HG03469 (cell line): ENCODE data around the gene MAPK8.

Experiments used
- ATAC-seq: cut with Tn5 transposase; IDR thresholded peaks from one replicate; pipeline ENCODE4 v1.9.1; 2021; ENCODE audit warnings: mild to moderate bottlenecking, moderate library complexity, moderate number of reproducible peaks; ENCODE audit not compliant: unreplicated experiment

The MAPK8 gene

DNA sequence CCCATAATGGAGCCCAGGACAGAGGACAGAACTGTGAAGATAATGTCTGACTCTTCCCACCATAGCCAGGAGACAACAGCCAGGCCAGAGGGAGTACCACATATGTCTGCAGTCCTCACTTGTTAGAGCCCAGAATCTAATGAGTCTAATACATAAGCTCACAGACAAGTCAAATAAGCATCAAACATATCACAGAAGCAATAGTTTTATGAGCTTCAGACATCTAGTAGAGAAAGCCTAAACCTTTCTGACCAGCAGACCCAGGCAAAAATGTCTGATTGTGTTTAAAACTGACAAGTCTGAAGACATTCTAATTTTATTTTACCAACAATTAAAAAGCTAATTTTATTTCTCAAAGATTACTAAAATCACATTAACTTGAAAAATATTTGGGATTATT is 75.5 kb downstream of the MAPK8 start:
- ATAC-seq = no peak

DNA sequence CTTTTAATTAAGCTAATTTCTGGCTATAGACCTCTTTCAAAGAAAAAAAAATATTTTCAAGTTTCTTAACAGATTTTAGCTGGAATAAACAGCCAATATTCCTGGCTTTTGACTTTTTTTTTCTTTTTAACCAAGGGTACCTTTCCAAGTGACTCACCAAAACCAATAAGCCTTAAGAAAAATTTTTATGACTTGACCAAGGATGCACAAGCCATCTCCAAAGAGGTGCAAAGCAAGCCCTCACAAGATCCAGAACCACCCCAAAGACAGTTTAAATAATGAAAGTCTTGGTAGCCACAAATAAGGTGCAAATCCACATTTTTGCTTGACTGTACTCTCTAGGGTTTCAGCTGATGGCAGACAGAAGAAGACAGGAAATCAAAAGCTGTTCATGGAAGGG is 76.5 kb downstream of the MAPK8 start:
- no peak for ATAC-seq

DNA sequence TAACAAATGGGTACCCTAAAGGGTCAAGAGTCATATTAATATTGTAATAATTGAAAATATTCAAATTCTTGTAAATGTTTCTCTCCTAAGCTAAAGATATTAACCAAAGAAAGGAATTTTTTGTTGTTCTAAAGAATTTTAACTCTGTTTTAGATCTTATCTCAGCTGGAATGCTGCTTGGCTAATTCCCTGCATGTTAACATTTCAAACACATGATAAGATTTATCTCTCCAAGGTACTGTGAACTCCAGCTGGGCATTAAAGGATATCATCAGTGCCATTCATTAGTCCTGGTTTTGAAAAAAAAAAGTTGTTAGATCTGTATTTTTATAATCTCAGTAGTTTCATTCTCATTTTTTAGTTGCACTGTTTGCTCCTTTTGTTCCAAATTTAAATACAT is 76.9 kb downstream of the MAPK8 start:
- ATAC-seq = no peak

DNA sequence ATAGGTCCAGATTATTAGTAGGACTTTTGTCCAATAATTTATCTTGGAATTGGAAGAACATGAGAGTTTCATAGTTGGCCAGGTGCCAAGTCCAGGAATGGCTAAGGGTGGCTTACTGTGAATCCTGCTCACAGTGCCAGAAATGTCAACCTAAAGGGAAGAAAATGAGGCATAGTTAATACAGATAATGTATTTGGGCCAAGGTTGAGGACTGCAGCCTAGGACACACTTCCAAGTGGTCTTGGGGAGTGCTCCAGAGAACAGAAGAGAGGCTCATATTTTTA is 78.2 kb downstream of the MAPK8 start:
- ATAC-seq = no peak

DNA sequence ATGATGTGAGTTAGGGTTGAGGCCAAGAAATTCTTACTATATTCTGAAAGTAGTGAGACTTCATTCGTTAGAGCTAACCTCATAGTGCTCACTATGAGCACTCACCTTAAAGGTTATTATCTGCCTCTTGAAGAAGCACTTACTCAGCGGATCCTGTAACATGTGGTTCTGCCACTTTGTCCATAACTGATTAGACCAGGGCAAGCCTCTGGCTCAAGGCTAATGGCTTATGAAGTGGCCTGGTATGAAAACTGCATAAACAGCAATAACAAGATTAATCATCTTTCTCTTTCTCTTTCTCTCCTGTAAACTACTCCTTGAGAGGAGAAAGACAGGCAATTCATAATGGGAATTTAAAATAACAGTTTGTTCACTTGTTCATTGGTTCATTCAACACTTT is 82.8 kb downstream of the MAPK8 start:
- no peak for ATAC-seq

DNA sequence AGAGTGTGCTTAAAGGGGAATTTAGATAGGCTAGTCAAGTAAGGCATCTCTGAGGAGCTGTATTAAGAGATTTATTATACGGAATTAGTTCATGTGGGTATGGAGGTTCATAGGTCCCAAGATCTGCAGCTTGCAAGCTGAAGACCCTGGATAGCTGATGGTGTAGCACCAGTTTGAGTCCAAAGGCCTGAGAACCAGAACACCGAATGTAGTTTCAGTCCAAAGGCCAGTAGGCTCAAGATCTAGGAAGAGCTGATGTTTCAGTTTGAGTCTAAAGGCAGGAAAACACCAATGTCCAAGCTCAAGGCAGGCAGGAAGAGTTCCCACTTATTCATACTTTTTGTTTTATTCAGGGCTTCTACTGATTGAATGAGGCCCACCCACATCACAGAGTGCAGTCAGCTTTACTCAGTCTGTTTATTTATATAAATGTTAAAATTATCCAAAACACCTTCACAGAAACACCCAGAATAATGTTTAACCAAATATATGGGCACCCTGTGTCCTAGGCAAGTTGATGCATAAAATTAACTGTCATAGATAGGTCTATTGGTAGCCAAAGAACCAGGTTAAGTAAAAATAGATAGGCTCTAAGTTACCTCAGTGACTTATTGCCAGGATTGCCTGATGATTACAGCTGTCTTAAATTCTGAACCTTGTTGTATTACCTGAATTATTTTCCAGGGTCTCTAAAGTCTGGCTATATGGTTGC is 83.5 kb downstream of the MAPK8 start:
- ATAC-seq = no peak

DNA sequence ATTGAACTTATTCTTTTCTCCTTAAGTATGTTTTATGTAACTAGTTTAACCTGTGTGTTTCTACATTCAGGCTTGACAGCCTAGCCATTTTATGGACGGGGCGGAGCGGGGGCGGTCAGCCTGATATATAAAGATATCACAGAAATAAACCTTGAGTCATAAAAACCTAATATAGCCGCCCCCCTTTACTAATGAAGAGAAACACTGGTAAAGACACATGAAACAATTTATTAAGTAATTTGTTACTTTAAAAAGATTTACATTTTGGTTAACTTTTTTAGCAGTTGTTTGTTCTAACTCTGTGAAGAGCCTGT is 84.0 kb downstream of the MAPK8 start:
- ATAC-seq = no peak

DNA sequence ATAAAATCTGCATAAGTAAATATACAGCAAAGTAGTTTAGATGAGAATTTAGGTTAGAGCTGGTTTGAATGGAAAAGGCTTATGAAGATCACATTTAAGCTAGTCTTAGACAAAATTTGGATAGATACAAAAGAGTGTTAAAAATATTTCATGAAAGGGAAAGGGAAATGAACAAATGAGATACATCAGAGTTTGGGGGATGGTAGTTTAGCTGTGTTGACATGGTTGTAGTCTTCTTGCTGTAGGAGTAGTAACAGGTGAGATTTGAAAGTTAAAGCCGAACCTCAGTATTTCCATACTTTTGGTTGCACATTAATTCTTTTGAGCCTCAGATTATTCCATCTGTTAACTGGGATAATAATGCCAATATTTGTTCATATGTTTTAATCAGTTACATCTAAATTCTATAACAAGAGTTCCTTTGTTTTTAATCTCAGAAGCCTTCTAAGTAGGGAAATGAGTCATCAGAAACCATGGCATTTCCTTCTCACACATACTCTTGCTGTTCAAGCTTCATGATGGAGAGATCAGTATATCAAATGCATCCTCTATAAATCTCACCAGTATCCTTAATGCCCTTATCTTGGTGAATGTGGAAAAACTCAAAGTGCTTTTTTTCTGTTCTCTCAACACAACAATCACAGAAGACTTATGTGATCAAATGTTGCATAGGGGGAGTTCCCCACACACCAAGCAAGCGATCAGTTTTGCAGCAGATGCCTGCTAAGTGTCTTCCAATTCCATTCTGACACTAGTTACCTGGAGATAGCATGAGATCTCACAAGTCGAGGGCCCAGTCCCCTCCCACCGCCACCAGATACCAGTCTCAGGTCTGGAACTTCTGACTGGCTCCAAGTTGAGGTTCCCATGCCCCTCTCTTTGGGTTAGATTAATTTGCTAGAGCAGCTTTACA is 84.7 kb downstream of the MAPK8 start:
- ATAC-seq = no peak

DNA sequence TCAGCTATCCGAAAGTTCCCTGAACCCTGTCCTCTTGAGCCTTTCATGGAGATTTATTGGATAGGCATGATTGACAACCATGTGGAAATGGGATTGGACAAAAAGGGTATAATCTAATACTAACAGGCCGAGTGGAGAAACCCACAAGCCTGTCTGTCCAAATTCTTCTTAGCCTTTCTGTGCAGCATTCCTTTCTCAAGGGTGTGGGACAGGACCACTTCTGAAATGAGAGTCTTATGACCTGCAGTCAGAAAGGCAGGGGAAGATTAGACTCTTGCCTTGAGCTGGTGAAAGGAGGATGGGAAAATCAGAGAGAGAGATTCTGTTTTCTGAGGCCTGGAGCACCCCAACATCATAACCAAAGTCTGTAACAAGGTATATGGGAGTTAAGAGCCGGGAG is 85.5 kb downstream of the MAPK8 start:
- ATAC-seq = no peak

DNA sequence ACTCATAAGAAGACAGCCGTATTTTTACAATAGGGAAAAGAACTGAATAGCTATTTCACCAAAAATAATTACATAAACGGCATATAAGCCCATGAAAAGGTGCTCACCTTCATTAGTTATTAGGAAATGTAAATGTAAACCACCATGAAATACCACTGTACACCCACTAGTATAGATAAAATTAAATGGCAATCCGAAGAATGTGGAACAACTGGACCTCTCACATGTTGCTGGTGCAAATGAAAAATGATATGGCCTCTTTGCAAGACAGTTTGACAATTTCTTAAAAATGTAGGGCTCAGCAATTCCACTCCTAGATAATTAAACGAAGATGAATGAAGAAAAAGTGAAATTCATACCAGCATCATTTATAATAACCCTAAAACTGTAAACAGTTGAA is 91.8 kb downstream of the MAPK8 start:
- no peak for ATAC-seq

DNA sequence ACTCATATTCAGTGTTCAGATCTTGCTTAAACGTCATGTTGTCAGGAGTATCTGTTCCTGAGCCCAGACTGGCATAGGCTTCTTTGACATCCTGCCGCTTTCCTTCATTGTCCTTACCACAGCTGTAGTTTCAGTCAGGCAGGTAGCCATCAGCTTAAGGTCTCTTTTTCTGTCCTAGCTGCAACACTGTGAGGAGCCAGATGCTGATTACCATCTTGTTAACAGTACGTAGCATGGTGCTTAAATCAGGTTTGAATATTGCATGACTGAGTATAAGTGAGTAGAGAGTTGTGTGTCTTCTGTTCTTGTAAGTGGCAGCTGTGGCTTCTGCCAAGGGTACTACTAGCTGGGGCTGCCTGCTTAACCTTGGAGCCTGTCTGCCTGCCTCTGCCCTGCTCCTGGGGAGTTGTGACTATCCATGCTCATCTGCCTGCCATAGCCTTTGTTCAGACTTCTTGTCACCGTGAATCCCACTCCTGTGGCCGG is 92.6 kb downstream of the MAPK8 start:
- no peak for ATAC-seq

DNA sequence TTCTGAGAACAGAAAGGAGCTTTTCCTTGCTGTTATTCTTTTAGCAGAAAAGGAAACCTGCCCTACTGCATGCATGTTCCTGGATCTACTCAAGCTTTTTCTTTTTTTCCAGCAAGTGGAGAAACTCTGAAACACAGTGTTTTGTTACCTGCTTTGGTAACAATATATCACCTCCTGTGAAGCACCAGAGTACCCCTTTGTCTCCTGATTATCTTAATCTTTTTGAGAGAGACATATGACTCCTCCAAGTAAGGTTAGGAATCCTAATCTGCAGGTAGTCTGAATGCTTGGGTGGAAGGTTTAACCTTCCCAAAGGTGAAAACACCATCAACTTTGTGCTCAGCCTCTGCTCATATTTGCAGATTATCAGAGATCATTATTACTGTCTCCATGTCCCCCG is 93.1 kb downstream of the MAPK8 start:
- no peak for ATAC-seq

DNA sequence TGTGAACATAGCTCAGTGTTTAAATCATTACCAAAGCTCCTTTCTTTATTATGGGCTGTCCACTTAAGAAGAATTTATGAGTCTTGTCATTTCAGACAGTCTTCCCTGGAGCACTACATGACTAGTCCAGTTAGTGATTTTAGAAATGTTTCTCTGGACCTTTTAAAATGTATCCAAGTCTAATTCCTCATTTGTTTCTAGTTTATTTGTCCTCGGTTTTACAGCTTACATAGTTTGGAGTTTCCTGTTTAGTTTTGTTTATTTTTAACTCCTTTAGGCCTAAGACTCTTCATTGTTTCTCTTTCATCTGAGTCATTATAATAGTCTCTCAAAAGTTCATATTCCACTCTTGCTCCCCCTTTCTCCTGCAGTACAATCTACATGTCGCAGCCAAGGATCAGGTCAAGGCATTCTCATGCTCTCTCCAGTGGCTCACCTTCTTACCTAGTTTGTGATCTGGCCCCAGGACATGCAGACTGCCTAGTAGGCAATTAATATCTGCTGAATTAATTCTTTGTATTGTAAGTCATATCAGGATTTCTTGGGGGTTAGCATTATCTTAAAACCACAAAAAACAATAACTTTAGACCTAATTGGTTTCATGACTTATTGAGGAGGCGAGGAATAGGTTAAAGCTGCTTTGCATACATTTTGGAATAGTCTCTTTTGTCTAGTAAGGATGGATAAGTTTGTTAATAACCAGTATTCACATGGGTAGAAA is 93.8 kb downstream of the MAPK8 start:
- no peak for ATAC-seq

DNA sequence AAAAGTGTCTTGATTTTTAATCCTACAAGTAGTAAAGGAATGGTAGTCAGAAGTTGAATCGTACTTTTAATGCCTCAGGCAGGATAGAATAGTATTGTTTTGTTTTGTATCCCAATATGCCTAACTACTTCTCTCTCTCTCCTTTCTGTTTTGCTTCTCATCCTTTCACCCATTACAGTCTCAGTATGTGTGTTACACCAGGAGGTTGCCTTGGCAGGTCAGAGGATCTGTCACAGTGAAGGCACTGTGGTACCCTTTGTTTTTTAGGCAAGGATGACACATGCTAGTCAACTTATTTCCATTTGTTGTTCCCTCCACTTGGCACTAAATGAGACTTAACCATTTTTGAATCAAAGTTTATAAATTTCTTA is 94.4 kb downstream of the MAPK8 start:
- no peak for ATAC-seq

DNA sequence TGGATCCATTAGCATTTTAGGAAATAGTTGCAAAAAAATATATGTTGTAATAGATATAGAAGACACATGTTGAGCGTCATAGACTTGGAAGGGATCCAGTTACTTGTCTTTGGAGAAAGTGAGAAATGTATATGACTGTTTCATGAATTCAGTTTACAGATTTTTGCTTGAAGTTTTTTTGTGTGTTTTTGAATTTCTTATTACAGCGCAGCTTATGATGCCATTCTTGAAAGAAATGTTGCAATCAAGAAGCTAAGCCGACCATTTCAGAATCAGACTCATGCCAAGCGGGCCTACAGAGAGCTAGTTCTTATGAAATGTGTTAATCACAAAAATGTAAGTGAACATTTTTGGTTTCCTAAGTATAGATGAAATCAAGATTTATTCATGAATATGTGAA is 98.2 kb downstream of the MAPK8 start:
- ATAC-seq = no peak

DNA sequence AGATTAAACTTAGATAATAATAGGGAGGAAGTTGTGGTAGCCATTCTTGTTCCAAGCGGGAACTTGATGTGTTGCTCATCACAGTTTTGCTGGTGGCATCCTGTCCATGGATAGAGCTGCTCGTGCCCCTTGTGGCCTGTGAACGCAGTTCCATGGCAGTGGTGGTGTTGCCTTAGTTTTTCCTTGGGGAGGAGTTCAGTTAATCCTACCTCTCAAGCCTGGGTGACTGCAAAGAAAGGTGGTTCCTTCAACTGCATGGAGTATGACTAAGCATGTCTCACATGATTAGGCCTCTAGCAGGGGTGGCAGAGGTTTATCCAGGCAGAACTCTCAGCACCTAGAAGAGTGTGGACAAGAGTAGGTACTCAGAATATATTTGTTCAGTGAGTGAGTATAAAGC is 99.7 kb downstream of the MAPK8 start:
- no peak for ATAC-seq

DNA sequence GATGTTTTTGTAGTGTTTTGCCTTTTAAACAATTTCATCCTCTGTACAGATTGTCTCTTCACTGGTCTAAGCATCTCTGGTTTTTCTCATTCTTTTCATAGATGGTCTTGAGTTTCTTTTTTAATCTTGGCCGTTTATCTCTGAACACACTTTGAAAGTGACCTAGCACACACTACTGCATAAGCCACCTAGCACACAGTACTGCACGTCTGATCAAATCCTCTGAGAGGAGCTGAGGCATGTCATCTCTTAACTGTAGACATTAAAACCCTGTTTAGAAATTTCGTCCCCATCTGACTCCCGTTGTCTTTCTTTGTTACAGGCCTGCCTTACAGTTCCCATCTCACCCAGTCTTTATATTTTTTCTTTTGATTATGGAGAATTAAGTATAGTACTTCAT is 100.2 kb downstream of the MAPK8 start:
- no peak for ATAC-seq

DNA sequence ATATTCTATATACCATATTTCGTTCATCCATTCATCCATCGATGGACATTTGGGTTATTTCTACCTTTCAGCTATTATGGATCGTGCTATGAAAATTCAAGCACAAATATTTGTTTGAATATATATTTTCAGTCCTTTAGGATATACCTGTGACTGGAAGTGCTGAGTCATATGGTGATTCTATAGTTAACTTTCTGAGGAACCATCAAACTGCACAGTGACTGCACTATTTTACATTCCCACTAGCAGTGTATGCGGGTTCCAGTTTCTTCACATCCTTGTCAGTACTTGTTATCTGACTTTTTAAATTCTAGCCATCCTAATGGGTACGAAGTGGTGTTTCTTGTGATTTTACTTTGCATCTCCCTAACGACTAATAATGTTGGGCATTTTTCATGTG is 104.0 kb downstream of the MAPK8 start:
- no peak for ATAC-seq

DNA sequence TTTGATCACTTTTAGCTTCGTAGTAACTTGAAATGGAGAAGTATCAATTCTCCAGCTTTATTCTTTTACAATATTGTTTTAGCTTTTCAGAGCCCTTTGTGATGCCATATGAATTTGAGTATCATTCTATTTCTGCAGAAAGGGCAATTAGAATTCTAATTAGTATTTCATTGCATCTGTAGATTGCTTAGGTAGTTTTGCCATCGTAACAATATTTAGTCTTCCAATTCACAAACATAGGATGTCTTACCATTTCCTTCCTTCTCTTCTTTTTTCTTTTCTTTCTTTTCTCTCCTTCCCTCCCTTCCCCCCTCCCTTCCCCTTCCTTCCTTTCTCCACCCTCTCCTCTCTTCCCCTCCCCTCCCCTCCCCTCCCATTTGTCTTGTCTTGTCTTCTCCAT is 105.0 kb downstream of the MAPK8 start:
- no peak for ATAC-seq

DNA sequence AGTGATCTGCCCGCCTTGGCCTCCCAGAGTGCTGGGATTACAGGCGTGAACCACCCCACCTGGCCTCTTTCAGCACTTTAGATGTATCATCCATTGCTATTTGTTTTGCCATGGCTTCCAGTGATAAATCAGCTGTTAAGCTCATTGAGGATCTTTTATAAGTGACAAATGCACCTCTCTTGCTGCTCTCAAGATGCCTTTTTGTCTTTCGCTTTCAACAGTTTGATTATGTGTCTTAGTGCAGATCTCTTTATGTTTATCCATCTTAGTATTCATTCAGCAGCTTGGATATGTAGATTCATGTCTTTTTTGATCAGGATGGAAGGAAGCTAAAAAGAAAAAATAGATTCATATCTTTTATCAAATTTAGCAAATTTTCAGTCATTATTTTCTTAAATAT is 105.6 kb downstream of the MAPK8 start:
- no peak for ATAC-seq

DNA sequence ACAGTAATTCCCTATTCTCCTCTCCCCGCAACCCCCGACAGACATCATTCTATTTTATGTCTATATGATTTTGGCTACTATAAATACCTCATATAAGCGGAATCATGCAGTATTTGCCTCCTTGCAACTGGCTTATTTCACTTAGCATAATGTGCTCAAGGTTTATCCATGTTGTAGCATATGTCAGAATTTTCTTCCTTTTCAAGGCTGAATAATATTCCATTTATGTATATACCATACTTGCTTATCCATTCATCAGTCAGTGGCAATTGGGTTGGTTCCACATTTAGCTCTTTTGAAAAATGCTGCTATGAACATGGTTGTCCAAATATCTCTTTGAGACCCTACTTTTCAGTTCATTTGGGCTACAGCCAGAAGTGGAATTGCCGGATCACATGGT is 106.5 kb downstream of the MAPK8 start:
- ATAC-seq = no peak

DNA sequence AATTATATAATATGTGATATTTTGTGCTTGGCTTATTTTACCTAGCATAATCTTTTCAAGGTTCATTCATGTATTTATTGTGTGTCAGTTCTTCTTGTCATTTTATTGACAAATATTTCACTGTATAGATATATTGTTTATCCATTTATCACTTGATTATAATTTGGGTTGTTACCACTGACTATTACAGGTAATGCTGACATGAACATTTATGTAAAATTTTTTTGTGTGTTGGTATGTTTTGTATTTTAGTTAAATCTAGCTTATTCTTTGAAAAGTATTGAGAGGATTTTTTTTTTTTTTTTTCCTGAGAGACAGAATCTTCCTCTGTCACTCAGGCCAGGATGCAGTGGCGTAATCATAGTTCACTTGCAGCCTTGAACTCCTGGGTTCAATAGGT is 107.7 kb downstream of the MAPK8 start:
- ATAC-seq = no peak
